CD4-positive, alpha-beta T cell treated with Interleukin-6 at 100 ng/mL for 8 hours (primary cell): ENCODE data around the gene NMD3.
"Not testable (repeated sequence)": the region's sequence is repeated elsewhere in the genome, so short reads cannot be mapped to it uniquely, and the experiment has no call there.

Source experiments
- DNase-seq: peaks from one replicate; pipeline ENCODE4 v3.0.0-alpha.2; 2020; ENCODE audit warnings: mixed read lengths, low spot score

NMD3 gene

DNA sequence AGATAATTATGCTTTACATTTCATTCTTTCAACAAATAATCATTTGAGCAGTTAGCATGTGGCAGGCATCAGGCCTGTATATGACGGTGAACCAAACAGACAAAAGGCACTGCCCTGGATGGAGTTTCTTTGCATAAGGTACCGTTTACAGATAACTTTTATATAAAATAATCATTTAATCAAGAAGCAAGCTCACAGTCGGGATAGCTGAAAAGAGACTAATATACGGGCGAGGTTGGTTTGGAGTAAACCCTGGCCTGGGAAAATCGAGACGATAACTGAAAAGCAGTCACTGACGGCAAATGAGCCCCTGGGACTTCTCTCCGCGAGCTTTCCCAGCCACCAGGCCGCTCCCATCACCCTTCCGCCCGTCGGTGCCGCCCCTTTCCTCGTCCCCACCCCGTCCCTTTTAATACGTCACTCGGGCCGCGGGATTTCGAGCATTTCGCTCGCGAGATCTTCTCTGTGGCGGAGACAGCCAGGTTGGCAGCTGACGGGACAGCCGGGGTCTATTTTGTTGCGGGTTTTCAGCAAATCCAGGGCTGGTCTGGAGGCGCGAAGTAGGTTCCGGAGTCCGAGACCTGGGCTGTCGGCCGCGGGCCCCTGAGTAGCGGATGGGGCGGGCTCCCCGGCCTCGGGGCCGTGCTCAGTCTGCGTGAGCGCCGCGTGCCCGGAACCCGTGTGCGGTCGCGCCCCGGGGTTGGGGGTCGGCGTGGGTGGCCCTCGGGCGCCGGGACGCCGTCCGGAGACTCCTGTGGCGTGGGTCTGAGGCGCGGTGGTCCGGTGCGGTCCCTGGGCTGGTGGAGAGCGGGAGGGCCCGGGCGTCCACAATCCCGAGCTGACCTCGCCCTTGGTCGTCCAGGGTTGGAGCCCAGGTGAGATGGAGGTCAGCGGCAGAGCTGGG is at the start of gene NMD3:
NMD3 (plus strand) TSS at position 462 of the 904 bp plus-strand sequence. CDS start 703 bp downstream, outside the sequence.
- DNase-seq, result peak; percentile 89

- no peak for DNase-seq
Measured at GRCh38 chr3:161171639-161172552, 49.2 kb upstream of the NMD3 start.

DNA sequence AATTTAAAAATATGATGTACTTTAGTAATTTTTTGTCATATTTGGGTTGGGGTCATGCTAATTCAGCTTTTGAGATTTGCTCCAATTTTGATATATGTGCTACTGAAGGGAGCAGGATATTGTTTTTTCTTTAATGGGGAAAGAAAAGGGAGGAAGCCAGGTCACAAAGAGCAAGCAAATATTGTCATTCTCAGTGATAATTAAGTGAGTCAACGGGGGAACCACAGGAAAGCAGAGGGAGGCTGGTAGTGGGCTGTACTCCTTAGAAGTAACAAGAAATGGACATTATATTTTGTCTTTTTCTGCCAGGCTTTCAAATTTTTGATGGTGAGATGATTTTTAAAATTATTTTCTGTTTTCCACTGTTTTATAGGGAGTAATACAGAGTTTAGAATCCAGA is 45.6 kb upstream of the NMD3 start:
- DNase-seq, result no peak

GRCh38 chr3:161177991-161178390 is 43.1 kb upstream of the NMD3 start:
- DNase-seq, result no peak

- not testable (repeated sequence) for DNase-seq
Measured at GRCh38 chr3:161181371-161181770, 39.7 kb upstream of the NMD3 start.

DNA sequence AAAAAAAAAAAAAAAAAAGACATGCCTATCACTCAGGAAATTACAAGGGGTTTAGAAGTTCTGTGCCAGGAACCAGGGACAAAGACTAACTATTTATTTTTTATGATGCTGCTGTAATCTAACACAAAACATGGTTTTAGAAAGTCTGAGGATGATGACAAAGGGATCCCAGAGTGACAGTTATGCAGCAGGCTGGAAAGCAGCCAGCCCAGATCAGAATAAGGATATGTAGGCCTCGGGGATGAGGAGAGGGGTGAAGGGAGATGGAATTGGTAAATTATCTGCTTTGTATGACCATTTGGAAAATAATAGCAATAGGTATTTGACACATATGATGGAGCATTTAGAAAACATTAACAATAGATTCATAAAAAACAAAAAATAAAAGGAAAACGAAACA is 34.1 kb upstream of the NMD3 start:
- DNase-seq, result no peak

GRCh38 chr3:161197855-161198850 is 23.0 kb upstream of the NMD3 start:
- DNase-seq, result no peak

DNA sequence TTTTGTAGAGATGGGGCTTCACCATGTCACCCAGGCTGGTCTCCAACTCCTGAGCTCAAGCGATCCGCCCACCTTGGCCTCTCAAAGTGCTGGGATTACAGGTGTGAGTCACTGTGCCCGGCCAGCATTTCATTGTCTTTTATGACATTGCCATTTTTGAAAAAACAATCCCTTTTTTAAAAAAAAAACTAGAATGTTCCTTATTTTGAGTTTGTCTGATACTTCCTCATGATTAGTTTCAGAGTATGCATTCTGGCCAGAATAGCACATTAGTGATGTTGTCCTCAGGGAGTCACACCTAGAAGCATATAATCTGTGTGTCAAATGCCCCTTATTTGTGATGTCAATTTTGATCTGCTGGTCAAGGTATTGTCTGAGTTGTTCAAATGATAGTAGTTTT is 21.2 kb upstream of the NMD3 start:
- DNase-seq, result no peak

DNA sequence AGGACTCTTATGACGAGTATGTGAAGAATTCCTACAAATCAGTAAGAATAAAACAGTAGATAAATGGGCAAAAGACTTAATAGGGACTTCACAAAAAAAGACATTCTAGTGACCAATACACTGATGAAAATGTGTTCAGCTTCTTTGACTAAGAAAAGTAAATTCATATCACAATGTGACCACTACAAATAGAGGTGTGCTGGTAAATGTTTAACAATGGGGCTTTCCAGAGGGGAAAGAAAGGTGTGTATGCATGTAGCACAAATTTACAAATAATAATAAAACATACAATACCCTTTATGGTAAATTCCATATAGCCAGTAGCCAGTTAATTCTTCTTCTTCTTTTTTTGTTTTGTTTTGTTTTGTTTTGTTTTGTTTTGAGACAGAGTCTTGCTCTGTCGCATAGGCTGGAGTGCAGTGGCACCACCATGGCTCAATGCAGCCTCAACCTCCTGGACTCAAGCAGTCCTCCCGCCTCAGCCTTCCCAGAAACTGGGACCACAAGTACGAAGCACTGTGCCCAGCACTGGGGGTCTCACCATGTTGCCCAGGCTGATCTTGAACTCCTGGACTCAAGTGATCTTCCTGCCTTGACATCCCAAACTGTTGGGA is 17.5 kb upstream of the NMD3 start:
- no peak for DNase-seq

GRCh38 chr3:161208931-161209330 is 12.2 kb upstream of the NMD3 start:
- DNase-seq, result no peak

DNA sequence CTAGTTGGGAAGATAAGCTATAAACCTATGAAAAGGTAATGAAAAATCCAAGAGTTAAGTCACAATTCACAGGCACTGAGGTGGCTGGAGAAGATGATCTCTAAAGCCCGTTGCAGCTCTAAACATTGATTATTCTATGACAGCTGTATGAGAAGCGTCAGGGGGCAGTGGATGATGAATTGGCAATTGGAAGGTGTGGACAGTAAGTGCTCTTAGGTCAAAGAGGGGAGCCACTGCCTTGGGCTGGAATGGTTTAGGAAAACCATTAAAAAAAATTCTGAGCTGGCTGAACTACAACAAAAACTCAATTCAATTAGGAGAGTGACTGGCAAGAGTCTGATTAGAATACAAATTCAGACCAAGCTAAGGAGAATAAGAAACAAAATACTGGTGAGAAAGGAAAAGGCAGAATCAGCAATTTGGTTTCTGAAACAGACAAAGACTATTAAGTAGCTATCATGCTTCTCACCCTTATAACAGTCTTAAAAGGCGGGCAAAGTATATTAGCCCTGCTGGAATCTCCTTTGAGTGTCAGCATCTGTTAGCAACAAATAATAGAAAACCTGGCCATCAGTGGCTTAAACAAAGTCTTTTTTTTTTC is 8.8 kb upstream of the NMD3 start:
- DNase-seq, result no peak

DNA sequence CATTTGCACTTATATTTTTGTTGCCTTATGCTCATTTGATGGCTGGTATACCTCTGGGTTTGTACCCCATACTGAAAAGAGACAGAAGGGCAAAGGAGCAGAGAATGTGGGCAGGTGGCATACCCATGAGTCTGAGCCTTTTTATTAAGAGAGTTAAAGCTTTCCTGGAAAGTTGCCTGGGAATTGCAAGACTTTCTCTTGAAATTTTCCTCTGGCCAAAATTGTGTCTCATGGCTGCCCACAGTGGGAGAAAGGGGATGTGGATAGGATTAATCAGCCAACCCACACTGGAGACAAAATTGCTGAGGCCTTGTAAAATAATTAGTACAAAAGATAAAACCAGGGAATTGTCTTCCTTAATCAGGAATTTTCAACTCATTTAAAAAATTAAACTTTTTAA is 8.2 kb upstream of the NMD3 start:
- DNase-seq, result no peak

DNA sequence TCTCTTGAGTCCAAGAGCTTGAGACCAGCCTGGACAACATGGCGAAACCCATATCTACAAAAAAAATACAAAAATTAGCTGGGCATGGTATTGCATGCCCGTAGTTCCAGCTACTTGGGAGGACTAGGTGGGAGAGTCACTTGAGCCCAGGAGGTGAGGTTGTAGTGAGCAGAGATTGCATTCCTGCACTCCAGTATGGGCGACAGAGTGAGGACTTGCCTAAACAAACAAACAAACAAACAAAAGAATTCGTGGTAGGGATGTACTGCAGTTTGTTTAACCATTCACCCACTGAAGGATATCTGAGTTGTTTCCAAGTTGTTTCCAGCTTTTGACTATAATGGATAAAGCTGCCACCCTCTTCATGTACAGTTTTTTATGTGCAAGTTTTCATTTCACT is 7.5 kb upstream of the NMD3 start:
- DNase-seq, result no peak

DNA sequence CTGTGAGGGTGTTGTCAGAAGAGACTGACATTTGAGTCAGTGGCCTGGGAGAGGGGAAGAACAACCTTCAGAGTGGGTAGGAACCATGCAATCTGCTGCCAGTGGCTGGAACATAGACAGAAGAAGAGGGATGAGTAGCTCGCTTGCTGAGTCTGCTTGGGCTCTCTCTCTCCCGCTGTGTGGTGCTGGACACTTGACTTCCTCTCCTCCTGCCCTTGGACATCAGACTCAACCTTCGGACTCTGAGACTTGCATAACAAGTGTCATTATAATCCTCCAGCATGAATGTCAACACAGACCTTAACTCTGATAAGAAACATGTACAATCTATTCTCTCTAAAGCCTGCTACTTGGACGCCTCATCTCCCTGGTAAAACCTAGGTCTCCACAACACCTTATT is 5.9 kb upstream of the NMD3 start:
- no peak for DNase-seq

- no peak for DNase-seq
Measured at GRCh38 chr3:161217496-161217895, 3.6 kb upstream of the NMD3 start.

DNA sequence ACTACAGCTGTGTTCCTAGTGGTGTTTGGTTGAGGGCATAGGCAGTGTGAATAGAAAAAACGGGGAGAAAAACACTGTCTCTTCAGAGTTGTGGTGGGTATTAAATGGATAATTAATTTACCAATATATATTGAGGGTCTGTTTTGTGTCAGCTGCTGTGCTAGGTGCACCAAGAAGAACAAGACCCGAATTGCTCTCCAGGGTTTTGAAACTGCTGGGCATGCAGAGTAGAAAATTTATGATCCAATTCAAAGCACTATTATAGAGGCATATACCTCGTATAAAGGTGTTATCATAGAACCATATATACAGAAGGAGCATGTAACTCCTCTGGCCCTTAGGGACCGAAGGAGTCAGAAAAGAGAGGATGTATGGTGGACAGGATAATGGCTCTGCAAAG is 1.6 kb upstream of the NMD3 start:
- no peak for DNase-seq

GRCh38 chr3:161221806-161222600 is 892 bp downstream of the NMD3 start:
- no peak for DNase-seq

DNA sequence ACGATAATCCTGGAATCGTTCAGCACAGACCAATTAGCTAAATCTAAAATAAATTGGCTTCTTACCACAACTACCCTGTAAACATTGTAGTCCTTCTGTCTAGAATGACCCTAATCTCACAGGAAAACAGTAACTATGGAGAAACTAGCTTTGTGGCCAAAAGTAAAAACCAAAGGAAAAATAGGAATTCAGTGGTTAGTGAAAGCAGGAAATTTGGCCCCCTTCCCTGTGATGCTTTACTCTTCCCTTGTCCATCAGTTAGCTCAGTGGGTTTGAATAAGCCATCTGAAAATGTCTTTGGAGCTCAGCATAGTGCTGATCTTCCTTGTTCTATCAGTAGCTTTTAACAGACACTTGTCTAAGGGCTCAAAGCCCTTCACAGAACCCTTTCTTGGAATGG is 1.6 kb downstream of the NMD3 start:
- DNase-seq, result no peak

GRCh38 chr3:161224786-161225185 is 3.7 kb downstream of the NMD3 start:
- no peak for DNase-seq

DNA sequence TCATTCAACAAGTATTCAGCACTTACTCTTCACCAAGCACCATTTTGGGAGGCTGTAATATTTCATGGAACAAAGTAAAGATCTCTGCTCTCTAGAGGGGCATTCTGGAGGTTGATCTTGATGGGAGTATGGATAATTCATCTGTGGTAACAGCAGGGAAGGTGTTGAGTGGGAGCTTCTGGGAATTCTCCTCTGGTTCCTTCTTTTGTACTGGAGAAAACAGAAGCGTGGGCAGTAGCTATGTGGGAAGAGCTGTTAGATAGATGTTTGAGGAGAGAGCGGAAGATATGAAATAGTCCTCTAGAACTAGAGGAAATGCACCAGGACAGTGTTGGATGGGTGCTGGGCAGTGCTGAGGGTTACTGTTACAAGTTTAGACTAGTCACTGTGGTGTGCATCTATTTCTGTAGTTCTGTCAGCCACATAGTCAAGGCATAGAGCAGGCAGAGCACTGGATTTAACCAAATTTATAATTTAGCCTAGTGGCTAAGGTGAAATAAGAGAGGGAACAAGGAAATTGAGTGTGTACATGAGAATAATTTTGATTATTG is 9.6 kb downstream of the NMD3 start:
- DNase-seq, result no peak
